HG03135 (cell line): ENCODE results near the gene TOX3.

Source experiments
- ATAC-seq: cut with Tn5 transposase; IDR thresholded peaks from one replicate; pipeline ENCODE4 v1.9.1; 2021; ENCODE audit warnings: mild to moderate bottlenecking, moderate library complexity; ENCODE audit not compliant: unreplicated experiment

Gene TOX3

DNA sequence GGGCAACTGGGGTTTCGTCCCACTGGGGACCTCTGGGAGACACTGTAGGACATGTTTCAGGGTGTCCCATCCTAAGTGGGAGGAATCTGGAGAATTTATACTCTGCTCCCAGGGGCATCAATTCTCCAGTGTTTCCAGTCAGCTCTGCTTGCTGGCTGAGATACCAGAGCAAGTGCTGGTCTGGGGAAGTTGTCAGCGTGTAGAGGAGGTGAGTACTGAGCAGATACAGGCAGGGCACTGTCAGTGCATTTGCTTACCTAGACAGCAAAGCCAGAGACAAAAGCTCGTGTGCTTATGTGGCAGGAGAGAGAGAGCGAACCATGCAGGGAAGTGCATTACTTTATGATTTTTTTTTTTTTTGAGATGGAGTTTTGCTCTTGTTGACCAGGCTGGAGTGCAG, 20.2 kb upstream of the TOX3 start:
- no peak for ATAC-seq

DNA sequence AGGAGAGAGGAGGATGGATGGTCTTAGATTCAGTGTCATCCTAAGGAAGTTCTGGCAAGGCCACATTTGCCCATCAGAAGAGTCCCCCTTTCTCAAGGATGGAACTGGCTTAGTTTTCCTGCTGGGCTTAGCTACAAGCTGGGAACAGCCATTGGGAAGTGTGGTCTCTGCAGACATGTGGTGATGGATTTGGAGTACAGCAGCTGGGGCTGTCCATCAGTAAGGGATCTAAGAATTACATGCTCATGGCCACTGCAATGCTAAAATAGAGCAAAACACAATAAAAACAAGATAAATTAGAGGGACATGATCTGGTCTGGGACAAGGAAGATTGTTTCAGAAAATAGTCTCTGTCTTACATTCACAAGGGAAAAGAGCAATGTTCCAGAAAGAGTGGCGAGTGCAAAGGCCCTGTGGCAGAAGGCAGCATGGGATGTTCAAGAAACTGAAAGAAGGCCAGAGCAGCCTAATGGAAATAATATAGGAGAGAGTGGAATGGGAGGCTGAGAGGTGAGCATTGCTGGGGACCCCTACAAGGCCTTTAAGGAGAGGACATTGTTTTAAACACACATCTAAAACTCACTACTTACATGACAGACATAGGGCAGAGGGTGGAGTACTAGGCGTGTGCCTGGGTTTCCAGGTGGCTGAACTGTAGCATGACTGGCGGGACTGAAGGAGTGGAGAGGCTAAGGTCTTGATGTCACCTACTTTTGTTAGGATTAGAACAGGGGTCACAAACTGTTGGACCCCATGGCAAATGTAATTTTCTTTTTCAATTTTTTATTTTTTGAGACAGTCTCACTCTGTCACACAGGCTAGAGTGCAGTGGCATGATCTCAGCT, 17.0 kb upstream of the TOX3 start:
- no peak for ATAC-seq

DNA sequence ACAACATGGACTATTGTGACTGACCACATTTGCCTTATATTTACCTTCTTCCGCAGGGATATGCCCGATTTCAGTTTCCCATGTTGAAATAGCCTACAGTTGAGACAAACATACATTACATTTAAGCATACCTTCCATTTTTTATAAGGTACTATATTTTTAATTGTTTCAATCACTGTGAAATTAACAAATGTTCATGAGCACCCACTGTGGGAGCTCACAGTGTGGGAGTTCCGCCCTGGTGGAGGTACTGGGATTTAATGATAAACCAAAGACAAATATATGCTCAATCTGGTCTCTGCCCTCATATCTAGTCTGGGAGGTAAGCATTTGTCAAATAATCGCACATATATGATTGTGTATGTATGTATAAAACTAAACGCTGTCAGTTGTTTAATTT, 15.8 kb upstream of the TOX3 start:
- no peak for ATAC-seq

DNA sequence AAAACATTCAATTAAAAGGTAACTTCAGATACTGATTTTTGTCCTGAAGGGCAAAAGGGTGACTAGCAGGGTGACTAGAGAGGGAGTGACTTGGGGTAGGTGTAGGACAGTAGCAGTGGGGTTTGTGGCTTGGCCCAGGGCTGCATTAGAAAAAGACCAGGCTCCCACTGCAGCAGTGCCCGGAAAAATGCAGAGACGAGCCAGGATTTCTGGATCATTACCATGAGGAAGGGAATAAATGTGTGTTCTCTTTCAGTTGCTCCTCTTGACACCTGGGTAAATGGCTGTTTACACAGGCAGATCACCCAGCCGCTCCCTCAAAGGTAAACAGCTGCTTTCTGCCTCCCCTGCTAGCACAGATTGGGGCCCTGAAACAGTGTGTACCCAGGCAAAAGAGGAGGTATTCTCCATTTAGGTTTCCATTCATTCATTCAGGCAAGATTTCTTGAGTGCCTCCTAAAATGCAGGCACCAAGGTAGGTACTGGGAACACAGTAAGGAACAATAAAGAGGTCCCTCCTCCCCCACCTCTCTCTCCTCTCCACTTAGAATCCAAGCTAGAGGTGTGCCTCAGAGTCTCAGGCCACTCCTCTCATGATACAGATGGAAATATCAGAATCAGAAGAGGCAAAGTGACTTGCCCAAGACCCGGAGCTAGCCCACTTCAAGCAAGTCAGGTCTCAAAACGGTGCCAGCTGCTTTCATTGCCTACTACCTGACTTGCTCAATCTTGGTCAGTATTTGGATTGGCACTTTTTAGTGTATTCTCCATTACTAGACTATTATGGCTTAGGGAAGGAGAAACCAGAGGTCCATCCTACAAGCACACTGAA, 15.2 kb upstream of the TOX3 start:
- ATAC-seq: no peak

DNA sequence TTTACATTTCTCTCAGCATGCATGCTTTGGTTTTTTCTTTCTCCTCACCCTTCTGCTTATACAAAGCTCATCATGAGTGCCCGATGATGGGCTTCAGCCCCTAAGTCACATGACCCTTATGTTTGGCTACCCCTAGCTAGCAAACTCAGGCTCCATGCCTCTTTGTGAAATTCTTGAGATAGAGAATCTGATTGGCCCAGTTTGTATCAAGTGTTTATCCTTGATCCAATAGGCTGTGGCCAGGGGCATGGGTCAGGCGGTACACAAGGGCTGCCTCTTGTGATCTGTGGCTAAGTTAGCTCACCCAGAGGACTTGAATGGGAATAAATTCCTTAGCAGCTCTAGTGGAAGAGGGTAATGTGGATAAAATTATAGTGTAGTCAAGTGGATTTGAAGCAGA, 11.5 kb upstream of the TOX3 start:
- ATAC-seq: no peak

DNA sequence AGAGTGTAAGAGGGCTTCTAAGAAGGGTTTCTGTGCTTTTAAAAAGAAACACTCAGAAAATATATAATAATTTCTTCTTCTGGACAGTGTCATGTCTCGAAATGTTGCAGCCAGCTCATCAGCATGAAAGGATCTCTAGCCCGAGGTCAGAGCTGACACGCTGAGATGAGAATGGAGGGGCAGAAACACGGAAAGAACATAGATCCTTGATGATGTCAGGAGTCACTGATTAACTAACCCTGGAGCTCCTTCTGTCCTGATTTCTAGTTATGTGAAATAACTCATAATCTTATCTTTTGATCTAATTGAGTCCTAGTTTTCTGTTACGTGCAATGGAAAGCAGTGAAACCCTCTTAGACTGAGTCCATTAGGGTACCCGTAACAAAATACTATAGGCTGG, 10.3 kb upstream of the TOX3 start:
- no peak for ATAC-seq

DNA sequence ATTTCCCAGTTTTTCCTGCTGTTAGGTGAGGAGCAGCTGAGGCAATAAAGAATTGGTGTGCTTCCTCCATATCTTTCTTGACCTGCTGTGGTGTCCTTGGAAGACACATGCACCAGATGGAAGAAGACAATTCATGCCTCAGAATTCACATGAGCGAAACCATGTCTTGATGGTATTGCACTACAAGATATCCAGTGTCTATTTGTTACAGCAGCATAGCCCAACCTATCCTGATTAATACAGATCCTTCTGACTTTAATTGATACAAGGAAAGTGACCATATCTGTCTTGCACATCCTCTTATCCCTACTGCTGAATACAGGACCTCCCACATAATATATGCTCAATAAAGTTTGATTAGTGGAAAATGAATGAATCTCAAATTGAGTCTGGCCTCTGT, 9.1 kb upstream of the TOX3 start:
- ATAC-seq: no peak

DNA sequence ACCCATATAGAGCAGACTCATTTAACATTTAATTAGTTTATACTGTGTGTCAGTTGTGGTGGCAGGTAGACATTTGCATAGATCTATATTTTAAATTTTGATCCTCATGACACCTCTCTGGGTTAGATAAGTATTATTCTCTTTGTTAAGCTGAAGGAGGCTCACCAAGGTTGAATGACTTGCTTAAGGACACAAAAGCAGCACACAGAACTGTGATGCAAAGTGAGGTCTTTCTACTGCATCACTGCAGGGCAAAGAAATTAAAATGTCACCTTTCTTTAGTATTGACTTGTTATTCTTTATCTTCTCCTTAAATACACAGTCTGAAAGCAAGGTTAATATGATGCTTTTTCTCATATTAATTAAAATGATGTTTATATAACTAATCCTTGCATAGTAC, 8.6 kb upstream of the TOX3 start:
- no peak for ATAC-seq

DNA sequence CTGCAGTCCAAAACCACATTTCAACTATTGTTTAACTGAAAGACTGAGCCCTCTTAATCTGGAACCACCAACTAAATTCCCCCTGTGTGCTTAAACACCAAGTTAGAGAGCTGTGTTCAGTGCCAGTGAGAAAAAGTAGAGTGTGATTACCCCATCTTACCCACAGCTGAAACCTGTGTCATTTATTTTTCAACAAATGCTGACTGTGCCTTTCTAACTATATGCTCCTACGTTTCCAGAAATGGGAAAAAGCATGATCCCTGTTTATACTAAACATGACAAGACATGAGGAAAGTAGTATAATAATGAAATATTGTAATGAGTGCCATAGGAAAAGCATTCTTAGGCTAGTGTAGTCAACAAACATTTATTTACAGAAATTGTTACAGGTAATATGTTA, 7.4 kb upstream of the TOX3 start:
- no peak for ATAC-seq

DNA sequence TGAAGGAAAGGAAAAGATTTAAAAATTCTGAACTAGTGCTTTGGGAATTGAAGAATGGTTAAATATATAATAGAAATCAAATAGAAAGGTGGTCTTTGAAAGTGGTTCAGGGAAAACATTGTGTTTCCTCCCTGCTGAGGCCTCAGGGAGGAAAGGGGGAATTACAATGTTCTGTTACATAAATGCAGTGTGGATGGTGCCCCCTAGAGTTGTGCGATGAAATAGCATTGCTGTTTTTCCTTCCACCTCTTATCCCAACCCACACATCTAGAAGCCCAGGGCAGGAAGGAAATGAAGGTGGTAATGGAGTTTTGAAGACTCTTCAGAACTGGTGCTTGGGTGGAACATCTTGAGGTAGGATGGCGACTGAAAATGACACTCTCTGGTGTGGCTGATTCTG, 6.4 kb upstream of the TOX3 start:
- ATAC-seq: no peak

DNA sequence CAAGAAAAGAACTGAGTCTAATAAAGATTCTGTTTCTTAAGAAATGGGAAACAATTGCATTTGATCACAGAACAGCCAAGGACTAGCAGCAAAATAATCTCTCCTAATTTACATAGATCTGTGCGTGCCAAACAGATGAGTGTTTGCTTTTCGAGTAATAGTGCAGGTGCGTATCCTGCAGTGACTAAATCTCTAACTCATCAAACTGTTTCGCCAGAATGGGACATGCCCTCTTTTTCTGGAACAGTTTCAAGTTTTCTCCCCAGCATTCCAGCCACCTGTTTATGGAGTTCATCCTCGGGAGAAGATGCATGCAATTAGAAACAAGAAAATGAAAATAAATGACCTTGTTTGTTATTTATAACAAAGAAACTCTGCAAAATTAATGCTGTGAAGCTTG, 5.7 kb upstream of the TOX3 start:
- no peak for ATAC-seq

DNA sequence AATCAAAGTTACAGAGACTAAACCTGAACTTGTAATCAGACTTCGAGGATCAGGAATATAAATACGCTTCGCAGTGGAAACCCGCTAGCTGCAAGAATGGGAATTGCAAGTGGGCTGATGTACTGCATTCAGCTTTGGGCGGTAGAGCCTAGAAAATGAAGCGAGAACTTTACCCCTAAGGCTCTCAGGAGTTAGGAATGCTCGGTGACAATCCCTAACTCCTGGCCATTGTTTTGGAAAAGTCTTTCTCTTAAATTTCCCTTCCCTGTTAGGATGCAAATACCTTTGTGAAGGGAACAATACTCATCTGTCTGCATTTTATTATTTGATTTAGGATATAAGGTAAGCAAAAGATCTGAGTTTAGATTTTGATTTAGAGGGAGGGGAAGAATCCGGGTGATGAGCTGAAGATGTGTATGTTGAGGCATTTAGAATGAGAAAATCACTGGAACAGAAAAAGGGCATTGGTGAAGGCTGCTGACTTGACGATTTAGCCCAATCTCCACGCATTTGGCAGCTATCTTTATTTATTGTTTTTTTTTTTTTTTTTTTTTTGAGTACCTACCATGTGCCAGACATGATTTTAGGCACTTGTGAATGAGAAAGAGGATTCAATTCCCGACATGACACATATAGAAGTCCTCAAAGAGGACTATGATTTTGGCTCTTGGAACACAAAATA, 2.2 kb upstream of the TOX3 start:
- ATAC-seq: no peak

DNA sequence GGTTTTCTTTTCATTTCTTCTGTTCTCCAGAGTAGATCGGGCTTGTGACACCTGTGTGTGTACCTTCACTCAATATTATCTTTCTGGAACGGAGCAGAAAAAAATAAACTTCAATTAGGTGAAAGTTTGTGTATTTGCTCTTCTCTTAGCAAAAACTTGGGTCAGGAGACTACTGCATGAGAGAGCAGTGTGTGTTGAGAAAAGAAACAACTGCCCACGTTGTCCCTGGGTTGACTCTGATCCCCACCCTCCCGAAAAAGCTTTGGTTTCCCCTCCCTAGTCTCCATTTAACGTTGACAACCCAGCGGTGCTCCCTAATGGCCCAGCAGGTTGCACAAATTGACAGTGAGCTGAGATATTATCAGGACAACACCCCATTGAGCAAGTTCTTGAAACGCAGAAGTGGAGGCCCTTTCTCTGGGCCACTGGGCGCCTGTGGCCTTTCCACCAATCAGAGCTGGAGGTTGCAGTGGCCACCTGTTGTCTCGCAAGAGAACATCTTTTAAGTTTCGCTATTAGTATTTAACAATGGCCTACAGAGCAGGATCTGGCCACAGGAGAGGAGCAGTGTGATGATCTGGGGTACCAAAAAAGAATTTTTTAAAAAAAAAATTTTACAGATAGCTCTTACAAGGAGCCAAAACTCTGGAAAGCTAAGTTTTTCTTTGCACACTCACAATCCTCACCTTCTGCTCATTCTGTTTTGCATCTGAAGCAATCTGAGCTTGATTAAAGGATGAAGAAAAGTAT, 1.5 kb upstream of the TOX3 start:
- no peak for ATAC-seq

DNA sequence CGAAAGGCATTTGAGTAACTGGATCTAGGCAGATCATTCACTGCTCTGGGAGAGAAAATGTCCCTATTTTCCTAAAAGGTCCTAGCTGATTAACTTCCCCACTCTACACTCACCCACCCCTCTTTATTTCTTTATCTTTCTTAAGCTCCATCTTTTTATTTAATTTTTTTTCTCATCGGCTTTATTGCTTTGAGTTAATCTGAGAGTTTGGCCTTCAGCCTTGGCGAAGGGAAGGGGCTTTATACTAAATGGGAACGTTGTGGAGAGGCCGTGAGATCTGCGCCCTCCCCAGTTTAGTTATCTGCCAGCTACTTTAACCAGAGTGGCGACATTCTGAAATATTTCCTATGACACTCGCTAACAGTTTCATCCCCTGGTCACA, 882 bp upstream of the TOX3 start:
- no peak for ATAC-seq

DNA sequence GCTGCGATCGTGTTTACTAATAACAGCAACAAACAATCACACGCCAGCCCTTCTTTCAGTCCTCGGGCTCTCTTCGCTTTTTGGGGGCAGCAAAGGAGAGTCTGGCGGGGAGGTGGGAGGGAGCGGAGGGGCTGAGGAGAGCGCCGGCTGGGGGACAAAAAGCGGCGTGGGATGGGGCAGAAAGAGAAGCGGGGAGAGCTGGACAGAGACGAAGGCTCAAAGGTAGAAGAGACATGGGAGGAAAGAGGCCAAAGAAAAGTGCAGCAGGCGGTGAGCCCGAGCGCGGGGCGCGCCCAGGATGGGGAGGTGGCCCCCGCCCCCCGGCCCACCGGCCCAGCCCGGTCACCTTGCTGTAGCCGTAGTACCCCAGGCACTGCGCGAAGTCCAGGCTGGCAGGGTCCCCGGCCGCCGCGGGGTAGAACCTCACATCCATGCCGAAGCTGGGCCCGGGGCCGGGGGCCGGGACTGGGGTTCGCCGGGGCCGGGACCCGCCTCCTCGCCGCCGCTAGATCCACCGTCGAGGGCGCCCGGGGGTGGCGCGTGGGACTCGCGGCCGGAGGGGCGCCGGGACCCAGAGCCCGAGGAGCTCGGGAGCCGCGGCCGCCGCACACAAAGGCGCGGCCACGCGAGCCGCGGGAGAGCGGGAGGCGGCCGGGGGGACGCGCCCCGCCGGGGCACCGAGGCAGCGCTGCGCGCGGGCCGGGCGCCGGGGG, 496 bp downstream of the TOX3 start:
- ATAC-seq: no peak

DNA sequence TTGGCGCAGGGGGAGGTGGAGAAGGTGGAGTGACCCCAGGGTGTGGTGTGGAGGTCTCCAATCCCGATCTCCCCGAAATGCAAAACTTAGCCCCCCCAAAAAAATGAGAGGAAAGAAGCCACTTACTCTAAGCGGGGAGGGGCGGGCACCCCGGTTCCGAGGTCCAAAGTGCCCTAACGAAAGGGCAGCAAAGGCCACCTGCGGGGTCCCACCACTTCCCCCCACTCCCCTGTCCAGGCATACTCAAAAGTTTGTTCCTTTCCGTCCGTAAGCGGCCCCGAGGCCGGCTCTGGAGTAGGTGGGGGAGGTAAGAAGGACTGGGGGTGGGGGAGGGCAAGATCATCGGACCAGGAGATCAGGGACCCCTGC, 1.1 kb downstream of the TOX3 start:
- ATAC-seq: no peak

DNA sequence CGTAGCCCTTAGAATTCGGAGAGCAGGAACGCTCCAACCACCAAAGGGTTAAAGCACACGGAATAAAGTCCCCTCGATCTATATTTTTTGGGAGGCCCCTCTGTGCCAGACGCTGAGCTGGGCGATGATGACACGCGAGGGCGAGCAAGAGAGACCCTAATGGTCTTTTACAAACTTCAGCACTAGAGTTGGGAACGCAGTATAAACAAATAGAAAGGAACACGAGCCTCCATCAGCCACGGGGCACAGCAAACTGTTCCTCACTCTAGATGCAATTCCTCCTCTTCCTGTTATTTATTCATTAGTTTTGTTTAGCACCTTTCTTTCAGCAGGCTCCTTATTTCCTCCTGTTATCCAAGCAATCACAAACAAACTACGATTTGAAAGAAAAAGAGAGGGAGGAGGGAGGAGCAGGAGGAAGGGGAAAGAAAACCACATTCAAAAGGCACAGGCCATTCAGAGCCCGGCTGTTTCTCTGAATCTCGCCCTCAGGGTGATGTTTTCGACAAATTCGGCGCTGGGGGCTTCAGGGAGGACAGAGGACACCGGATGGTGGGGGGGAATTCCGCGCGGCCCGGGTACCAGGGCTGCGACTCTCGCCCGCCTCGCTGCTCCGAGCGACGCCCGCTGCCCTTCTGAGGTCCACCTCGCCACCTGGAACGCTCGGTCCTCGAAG, 1.6 kb downstream of the TOX3 start:
- ATAC-seq: no peak

DNA sequence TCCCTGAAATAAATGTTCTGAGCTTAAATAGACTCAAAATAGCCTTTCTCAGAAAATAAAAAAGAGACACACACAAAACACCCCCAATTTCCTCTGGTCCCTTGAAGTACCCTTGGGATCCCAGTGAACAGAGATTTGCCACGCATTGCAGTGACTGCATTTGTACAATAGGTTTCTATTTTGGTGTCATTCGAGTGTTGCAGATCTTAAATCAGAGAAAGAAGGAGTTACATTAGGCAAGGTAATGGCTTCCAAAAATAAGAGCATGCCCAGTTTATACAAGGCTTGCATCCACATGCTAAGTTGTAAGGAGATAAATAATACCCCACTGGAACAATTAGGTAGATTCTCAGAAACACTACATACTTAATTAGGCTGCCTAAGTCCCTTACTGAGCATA, 2.2 kb downstream of the TOX3 start:
- no peak for ATAC-seq

DNA sequence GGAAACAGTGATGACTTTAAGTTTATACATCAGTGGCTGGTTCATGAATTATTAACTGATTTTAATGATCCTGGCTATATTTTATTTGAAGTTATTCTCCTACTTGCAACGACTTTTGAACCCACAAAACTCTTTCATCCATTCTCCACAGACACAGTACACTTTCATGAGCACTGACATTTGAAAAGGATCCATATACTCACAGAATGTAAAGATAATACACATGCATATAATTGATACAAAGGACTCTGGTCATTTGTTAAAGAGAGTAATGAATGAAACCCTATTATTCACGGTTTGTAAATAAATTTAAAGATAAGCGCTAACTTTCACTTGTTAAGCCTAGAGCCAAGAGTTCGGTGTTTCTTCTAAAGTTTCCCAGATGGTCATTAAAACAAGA, 3.3 kb downstream of the TOX3 start:
- ATAC-seq: no peak

DNA sequence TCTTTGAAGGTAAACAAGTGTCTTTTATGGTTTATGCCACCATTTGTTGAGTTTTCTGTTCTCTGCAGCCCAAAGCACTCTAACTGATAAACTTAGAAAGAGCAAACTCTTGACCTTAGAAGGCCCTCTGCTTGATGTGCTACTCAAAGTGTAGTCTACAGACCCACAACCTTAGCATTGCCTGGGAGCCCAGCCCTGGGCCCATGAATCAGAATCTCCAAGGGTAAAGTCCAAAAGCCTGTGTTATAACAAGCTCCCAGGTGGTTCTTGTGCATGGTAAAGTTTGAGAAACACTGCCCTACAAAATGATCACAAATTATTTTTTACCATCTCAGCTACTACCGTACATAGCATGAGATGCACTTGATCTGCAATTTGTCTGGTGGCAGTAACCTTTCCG, 6.0 kb downstream of the TOX3 start:
- no peak for ATAC-seq
